Ishikawa (cell line): ENCODE measurements around the gene STRA6.

Source experiments
- CEBPB ChIP-seq: IDR thresholded peaks from 2 replicates; pipeline ENCODE4 v1.6.1; 2012
- CREB1 ChIP-seq: IDR thresholded peaks from 2 replicates; pipeline ENCODE4 v1.6.1; 2012; ENCODE audit warnings: low read depth
- EGR1 ChIP-seq: IDR thresholded peaks from 2 replicates; pipeline ENCODE4 v1.6.1; 2012
- EP300 ChIP-seq: IDR thresholded peaks from 2 replicates; pipeline ENCODE4 v1.6.1; 2012; ENCODE audit warnings: borderline replicate concordance
- FOXM1 ChIP-seq: IDR thresholded peaks from 2 replicates; pipeline ENCODE4 v1.6.1; 2012; ENCODE audit warnings: low read depth, borderline replicate concordance
- MAX ChIP-seq: IDR thresholded peaks from 2 replicates; pipeline ENCODE4 v1.6.1; 2012
- NFIC ChIP-seq: IDR thresholded peaks from 2 replicates; pipeline ENCODE4 v1.6.1; 2012
- RAD21 ChIP-seq: IDR thresholded peaks from 2 replicates; pipeline ENCODE4 v1.6.1; 2012; ENCODE audit warnings: low read depth
- REST ChIP-seq: IDR thresholded peaks from 2 replicates; pipeline ENCODE4 v1.6.1; 2012; ENCODE audit warnings: low read depth, mild to moderate bottlenecking
- TAF1 ChIP-seq: IDR thresholded peaks from 2 replicates; pipeline ENCODE4 v1.6.1; 2012; ENCODE audit warnings: low read depth, mild to moderate bottlenecking
- TCF12 ChIP-seq: IDR thresholded peaks from 2 replicates; pipeline ENCODE4 v1.6.1; 2012; ENCODE audit warnings: low read depth
- TEAD4 ChIP-seq: IDR thresholded peaks from 2 replicates; pipeline ENCODE4 v1.6.1; 2012
- USF1 ChIP-seq: IDR thresholded peaks from 2 replicates; pipeline ENCODE4 v1.6.1; 2012
- YY1 ChIP-seq: IDR thresholded peaks from 2 replicates; pipeline ENCODE4 v1.6.1; 2012; ENCODE audit warnings: low read depth
- ZBTB7A ChIP-seq: IDR thresholded peaks from 2 replicates; pipeline ENCODE4 v1.6.1; 2012; ENCODE audit warnings: low read depth

STRA6 gene

GRCh38 chr15:74202452-74203401 is at the start of gene STRA6:
STRA6 (minus strand) TSS chr15:74202787; CDS start chr15:74202267, 520 bp downstream.
- TF ChIP-seq ZBTB7A (peak; percentile 23; the same call in 1 of the 2 replicates), CREB1 (no peak), YY1 (no peak), REST (no peak), USF1 (no peak), EP300 (no peak; the same call in 1 of the 2 replicates), TAF1 (no peak), CEBPB (no peak), RAD21 (peak; percentile 42), NFIC (no peak), FOXM1 (no peak), TEAD4 (no peak), MAX (no peak), EGR1 (peak; percentile 75), TCF12 (no peak)

- TF ChIP-seq FOXM1, result no peak
- no peak for TF ChIP-seq TCF12
- no peak for TF ChIP-seq ZBTB7A
- TF ChIP-seq EP300, result no peak
- no peak for TF ChIP-seq REST
- no peak for TF ChIP-seq USF1
- no peak for TF ChIP-seq CEBPB
- no peak for TF ChIP-seq TEAD4
- TF ChIP-seq EGR1, result no peak
- TF ChIP-seq CREB1, result no peak
- TF ChIP-seq MAX, result no peak
- no peak for TF ChIP-seq YY1
- no peak for TF ChIP-seq NFIC
Measured at GRCh38 chr15:74252291-74252690, 49.7 kb upstream of the STRA6 start.

GRCh38 chr15:74251131-74251811 is 48.7 kb upstream of the STRA6 start:
- TF ChIP-seq REST (no peak), TCF12 (no peak), RAD21 (no peak), EP300 (no peak), NFIC (no peak), TAF1 (no peak)

GRCh38 chr15:74250266-74250665 is 47.7 kb upstream of the STRA6 start:
- TF ChIP-seq YY1, result no peak
- TF ChIP-seq CEBPB, result no peak
- no peak for TF ChIP-seq REST
- no peak for TF ChIP-seq USF1
- TF ChIP-seq RAD21, result no peak
- TF ChIP-seq ZBTB7A, result no peak
- no peak for TF ChIP-seq CREB1
- TF ChIP-seq TCF12, result no peak
- no peak for TF ChIP-seq FOXM1
- TF ChIP-seq NFIC, result no peak
- TF ChIP-seq TEAD4, result no peak
- no peak for TF ChIP-seq MAX
- TF ChIP-seq EP300, result no peak
- TF ChIP-seq EGR1, result no peak
- no peak for TF ChIP-seq TAF1
